Osteoblast (primary cell): Measurements from ENCODE around the gene ST8SIA4. TPM values are rescaled to one million over a fixed set of nuclear protein-coding genes. Genes with fewer than 3 reads are reported as not detected.
A peak's percentile ranks its signal among the peaks of the same experiment; 100 is the strongest.

ENCODE experiments used
- DNase-seq: peaks from one replicate; pipeline ENCODE4 v3.0.0; 2011; ENCODE audit warnings: low spot score, mixed read lengths; ENCODE audit not compliant: insufficient read length; ENCODE audit errors: missing footprints
- H2AFZ ChIP-seq: 2 replicates; pipeline ENCODE4 v1.6.0; 2011; ENCODE audit warnings: mild to moderate bottlenecking, low read length
- H3K27ac ChIP-seq: 2 replicates; pipeline ENCODE4 v1.5.1; 2011; ENCODE audit warnings: mild to moderate bottlenecking, low read depth, low read length, moderate library complexity
- H3K27me3 ChIP-seq: 2 replicates; pipeline ENCODE4 v1.6.0; 2012; ENCODE audit warnings: mild to moderate bottlenecking, control low read depth, inconsistent platforms, low read length, moderate library complexity; ENCODE audit not compliant: insufficient read depth
- H3K36me3 ChIP-seq: 2 replicates; pipeline ENCODE4 v1.5.1; 2011; ENCODE audit warnings: mild to moderate bottlenecking, low read length, control low read depth, moderate library complexity; ENCODE audit not compliant: insufficient read depth
- H3K4me1 ChIP-seq: 2 replicates; pipeline ENCODE4 v1.5.1; 2011; ENCODE audit warnings: mild to moderate bottlenecking, low read length, control low read depth, moderate library complexity; ENCODE audit not compliant: insufficient read depth
- H3K4me2 ChIP-seq: 2 replicates; pipeline ENCODE4 v1.6.0; 2011; ENCODE audit warnings: mild to moderate bottlenecking, low read length; ENCODE audit not compliant: insufficient read depth
- H3K4me3 ChIP-seq: fragments of 200-600 bp; sonication (generic); 3 replicates; pipeline ENCODE4 v1.5.1; 2012; ENCODE audit warnings: mild to moderate bottlenecking, low read length, inconsistent platforms; ENCODE audit not compliant: insufficient read depth
- H3K79me2 ChIP-seq: 2 replicates; pipeline ENCODE4 v1.6.0; 2012; ENCODE audit warnings: mild to moderate bottlenecking, low read length, control low read depth, inconsistent platforms; ENCODE audit not compliant: insufficient read depth
- H3K9me3 ChIP-seq: 2 replicates; pipeline ENCODE4 v1.5.1; 2011; ENCODE audit warnings: low read depth, low read length, control low read depth
- H4K20me1 ChIP-seq: 2 replicates; pipeline ENCODE4 v1.6.0; 2012; ENCODE audit warnings: mild to moderate bottlenecking, low read length, control low read depth; ENCODE audit not compliant: insufficient read depth
- total RNA-seq: library from RNA; depleted of rRNA; stranded (reverse); fragments of >200 nt; gene quantifications from 2 replicates; pipeline ENCODE4 v1.2.3, GENCODE V29; 2012
- TF ChIP-seq, protein P1 (sequence below): IDR thresholded peaks from 2 replicates; pipeline ENCODE4 v1.5.1; 2011; ENCODE audit warnings: mild to moderate bottlenecking, low read depth, low read length, moderate library complexity; ENCODE audit errors: extremely low read depth

The ST8SIA4 gene
- total RNA-seq, 1 donor = 1.4 TPM

DNA sequence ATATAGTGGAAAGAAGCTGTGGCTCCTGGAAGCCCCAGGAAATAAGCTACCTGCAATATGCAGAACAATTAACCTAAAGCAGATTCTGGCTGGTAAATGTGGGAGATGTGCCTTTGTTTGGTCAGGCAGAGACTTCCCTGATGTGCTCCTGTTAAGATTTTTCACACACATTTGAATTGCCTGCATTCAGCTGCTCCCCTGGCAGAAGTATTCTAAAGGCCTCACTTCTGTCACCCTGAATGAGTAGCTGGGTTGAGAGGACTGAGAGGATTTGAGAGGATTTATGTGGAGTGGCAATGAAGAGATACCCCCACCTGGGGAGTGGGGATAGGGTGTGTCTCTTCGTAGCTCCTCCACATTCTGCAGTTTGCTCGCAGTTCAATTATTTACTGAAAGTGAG lies 130.5 kb downstream of the ST8SIA4 start:
- H3K4me1 ChIP-seq = peaks cover 5% of the 10 kb centered on the region
- H3K9me3 ChIP-seq = no peaks in the 10 kb centered on the region
- H3K27ac ChIP-seq = no peak overlapping the region
- H3K4me3 ChIP-seq = no peak overlapping the region
- H3K36me3 ChIP-seq = no peaks in the 10 kb centered on the region
- no peaks in the 10 kb centered on the region for H3K27me3 ChIP-seq
- H2AFZ ChIP-seq = peak overlapping the region; percentile 29
- H4K20me1 ChIP-seq = no peaks in the 10 kb centered on the region
- no peak overlapping the region for H3K4me2 ChIP-seq
- no peak for DNase-seq
- TF ChIP-seq, protein P1, sequence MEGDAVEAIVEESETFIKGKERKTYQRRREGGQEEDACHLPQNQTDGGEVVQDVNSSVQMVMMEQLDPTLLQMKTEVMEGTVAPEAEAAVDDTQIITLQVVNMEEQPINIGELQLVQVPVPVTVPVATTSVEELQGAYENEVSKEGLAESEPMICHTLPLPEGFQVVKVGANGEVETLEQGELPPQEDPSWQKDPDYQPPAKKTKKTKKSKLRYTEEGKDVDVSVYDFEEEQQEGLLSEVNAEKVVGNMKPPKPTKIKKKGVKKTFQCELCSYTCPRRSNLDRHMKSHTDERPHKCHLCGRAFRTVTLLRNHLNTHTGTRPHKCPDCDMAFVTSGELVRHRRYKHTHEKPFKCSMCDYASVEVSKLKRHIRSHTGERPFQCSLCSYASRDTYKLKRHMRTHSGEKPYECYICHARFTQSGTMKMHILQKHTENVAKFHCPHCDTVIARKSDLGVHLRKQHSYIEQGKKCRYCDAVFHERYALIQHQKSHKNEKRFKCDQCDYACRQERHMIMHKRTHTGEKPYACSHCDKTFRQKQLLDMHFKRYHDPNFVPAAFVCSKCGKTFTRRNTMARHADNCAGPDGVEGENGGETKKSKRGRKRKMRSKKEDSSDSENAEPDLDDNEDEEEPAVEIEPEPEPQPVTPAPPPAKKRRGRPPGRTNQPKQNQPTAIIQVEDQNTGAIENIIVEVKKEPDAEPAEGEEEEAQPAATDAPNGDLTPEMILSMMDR = no peak
- no peaks in the 10 kb centered on the region for H3K79me2 ChIP-seq

DNA sequence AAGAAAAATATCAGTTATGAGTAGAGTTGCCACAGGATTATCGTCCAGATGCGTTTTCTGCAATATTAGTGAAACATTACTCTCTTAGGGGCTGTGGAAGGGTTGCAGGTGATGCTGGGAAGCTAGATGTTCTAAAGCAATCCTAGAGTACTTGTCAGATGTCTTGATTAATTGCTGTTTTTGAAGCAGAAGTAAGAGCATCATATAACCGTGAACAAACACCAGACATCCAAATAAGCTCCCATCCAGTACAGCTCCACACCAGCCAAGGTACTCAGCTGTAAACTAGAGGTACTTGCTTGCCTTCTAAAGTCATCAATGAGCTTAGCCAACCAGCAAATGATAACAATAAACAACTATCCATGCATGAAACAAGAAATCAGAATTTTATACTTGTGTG lies 131.1 kb downstream of the ST8SIA4 start:
- Histone ChIP-seq H3K27ac (no peak overlapping the region), H3K4me3 (no peak overlapping the region), H4K20me1 (no peaks in the 10 kb centered on the region), H3K79me2 (no peaks in the 10 kb centered on the region), H3K4me1 (no peaks in the 10 kb centered on the region), H3K4me2 (no peak overlapping the region), H3K36me3 (no peaks in the 10 kb centered on the region), H2AFZ (peak overlapping the region; percentile 35), H3K9me3 (no peaks in the 10 kb centered on the region), H3K27me3 (no peaks in the 10 kb centered on the region)
- TF ChIP-seq, protein P1 = no peak
- DNase-seq = no peak

DNA sequence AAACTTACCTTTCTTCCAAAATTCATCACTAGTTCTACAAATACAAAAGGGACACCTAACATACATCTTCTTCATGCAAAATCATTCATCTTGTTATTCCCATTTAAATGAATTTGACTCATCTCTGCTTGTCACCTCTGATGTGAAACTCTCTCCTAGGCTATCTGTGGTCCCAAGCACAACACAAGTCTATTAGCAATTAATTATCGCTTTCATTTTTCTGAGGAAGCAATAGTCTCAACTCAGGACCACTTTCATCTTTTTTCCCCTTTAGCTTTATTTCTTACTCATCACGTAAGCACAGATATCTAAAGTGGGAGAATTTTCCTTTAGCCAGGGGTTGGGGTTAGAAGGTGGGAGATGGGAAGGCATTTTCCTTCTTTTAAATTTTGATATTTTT lies 131.9 kb downstream of the ST8SIA4 start:
- Histone ChIP-seq H3K27ac (no peak overlapping the region), H3K4me2 (no peak overlapping the region), H4K20me1 (no peaks in the 10 kb centered on the region), H2AFZ (no peak overlapping the region), H3K4me1 (no peaks in the 10 kb centered on the region), H3K27me3 (no peaks in the 10 kb centered on the region), H3K36me3 (no peaks in the 10 kb centered on the region), H3K9me3 (no peaks in the 10 kb centered on the region), H3K79me2 (no peaks in the 10 kb centered on the region), H3K4me3 (no peak overlapping the region)
- TF ChIP-seq, protein P1 = no peak
- no peak for DNase-seq

DNA sequence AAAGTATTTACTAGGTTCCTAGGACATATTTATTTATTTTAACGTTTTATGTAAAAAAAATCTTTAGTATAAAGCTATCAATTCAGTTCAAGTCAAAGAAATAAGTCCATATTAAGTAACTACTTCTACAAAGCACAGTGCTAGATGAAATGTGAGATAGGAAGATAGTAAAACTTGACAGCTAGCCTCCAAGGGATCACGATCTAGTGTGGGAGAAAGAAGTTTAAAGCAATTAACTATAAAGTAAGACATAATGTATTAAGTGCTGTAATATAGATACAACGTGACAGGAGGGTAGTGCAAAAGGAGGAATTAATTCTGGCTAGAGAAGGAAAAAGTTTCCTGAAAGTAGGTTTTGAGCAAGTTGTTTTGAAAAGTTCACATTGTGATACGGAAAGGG lies 134.9 kb downstream of the ST8SIA4 start:
- Histone ChIP-seq H2AFZ (no peak overlapping the region), H3K36me3 (no peaks in the 10 kb centered on the region), H3K4me1 (no peaks in the 10 kb centered on the region), H3K27me3 (no peaks in the 10 kb centered on the region), H3K9me3 (no peaks in the 10 kb centered on the region), H4K20me1 (no peaks in the 10 kb centered on the region), H3K4me3 (no peak overlapping the region), H3K27ac (no peak overlapping the region), H3K4me2 (no peak overlapping the region), H3K79me2 (no peaks in the 10 kb centered on the region)
- TF ChIP-seq, protein P1 = no peak
- DNase-seq = no peak
